Ecto neural progenitor cell (in vitro differentiated cells): ENCODE results near the gene TBC1D9.
"Not testable (repeated sequence)": the region's sequence is repeated elsewhere in the genome, so short reads cannot be mapped to it uniquely, and the experiment has no call there.

Experiments
- DNase-seq: peaks from one replicate; pipeline ENCODE4 v3.0.0-alpha.2; 2018; ENCODE audit warnings: low spot score

The TBC1D9 gene

GRCh38 chr4:140756319-140757231 is at the start of gene TBC1D9:
Gene TBC1D9, minus strand, starts transcription at chr4:140756385. Its CDS starts 340 bp downstream, at chr4:140756045.
- peak; percentile 82 for DNase-seq

GRCh38 chr4:140805293-140805692 is 49.1 kb upstream of the TBC1D9 start:
- DNase-seq, result no peak

- DNase-seq, result no peak
Measured at GRCh38 chr4:140802591-140802990, 46.4 kb upstream of the TBC1D9 start.

GRCh38 chr4:140800666-140801065 is 44.5 kb upstream of the TBC1D9 start:
- no peak for DNase-seq

GRCh38 chr4:140799686-140800225 is 43.6 kb upstream of the TBC1D9 start:
- no peak for DNase-seq

GRCh38 chr4:140793291-140793690 is 37.1 kb upstream of the TBC1D9 start:
- DNase-seq, result no peak

GRCh38 chr4:140790765-140791164 is 34.6 kb upstream of the TBC1D9 start:
- no peak for DNase-seq

- DNase-seq, result no peak
Measured at GRCh38 chr4:140790171-140790570, 34.0 kb upstream of the TBC1D9 start.

- DNase-seq, result no peak
Measured at GRCh38 chr4:140789759-140790158, 33.6 kb upstream of the TBC1D9 start.

GRCh38 chr4:140782787-140783186 is 26.6 kb upstream of the TBC1D9 start:
- not testable (repeated sequence) for DNase-seq

- DNase-seq, result no peak
Measured at GRCh38 chr4:140781596-140781995, 25.4 kb upstream of the TBC1D9 start.

- DNase-seq, result no peak
Measured at GRCh38 chr4:140777894-140778293, 21.7 kb upstream of the TBC1D9 start.

- no peak for DNase-seq
Measured at GRCh38 chr4:140777386-140777785, 21.2 kb upstream of the TBC1D9 start.

GRCh38 chr4:140776556-140776955 is 20.4 kb upstream of the TBC1D9 start:
- DNase-seq, result no peak

GRCh38 chr4:140774956-140775355 is 18.8 kb upstream of the TBC1D9 start:
- no peak for DNase-seq

GRCh38 chr4:140774510-140774909 is 18.3 kb upstream of the TBC1D9 start:
- no peak for DNase-seq

GRCh38 chr4:140769209-140769608 is 13.0 kb upstream of the TBC1D9 start:
- no peak for DNase-seq

GRCh38 chr4:140764785-140765392 is 8.7 kb upstream of the TBC1D9 start:
- no peak for DNase-seq

GRCh38 chr4:140762202-140762601 is 6.0 kb upstream of the TBC1D9 start:
- no peak for DNase-seq

- no peak for DNase-seq
Measured at GRCh38 chr4:140757232-140757630, 1.0 kb upstream of the TBC1D9 start.

- DNase-seq, result peak; percentile 78
Measured at GRCh38 chr4:140755774-140756318, 339 bp downstream of the TBC1D9 start.

GRCh38 chr4:140754918-140755773 is 1.0 kb downstream of the TBC1D9 start:
- no peak for DNase-seq
